Progenitor cell of endocrine pancreas (in vitro differentiated cells): Measurements from ENCODE around the gene RBM25. TPM values are rescaled to one million over a fixed set of nuclear protein-coding genes. Genes with fewer than 3 reads are reported as not detected.
A peak's percentile ranks its signal among the peaks of the same experiment; 100 is the strongest.
"Not testable (repeated sequence)": the region's sequence is repeated elsewhere in the genome, so short reads cannot be mapped to it uniquely, and the experiment has no call there.

Experiments
- DNase-seq: peaks from one replicate; pipeline ENCODE4 v3.0.0; 2021; ENCODE audit warnings: low spot score; ENCODE audit not compliant: unreplicated experiment
- H3K27ac Mint-ChIP-seq: 2 replicates; pipeline ENCODE4 v1.8.0; 2021; ENCODE audit warnings: mild to moderate bottlenecking, moderate library complexity, mixed read lengths
- H3K27me3 Mint-ChIP-seq: 2 replicates; pipeline ENCODE4 v1.8.0; 2021; ENCODE audit warnings: mixed read lengths
- H3K36me3 Mint-ChIP-seq: 2 replicates; pipeline ENCODE4 v1.8.0; 2022; ENCODE audit warnings: mixed read lengths; ENCODE audit not compliant: insufficient read depth
- H3K4me1 Mint-ChIP-seq: 2 replicates; pipeline ENCODE4 v1.8.0; 2021; ENCODE audit warnings: low read depth, mixed read lengths
- H3K4me3 Mint-ChIP-seq: 2 replicates; pipeline ENCODE4 v1.8.0; 2021; ENCODE audit warnings: low read depth, mild to moderate bottlenecking, moderate library complexity, mixed read lengths
- H3K9me3 Mint-ChIP-seq: 2 replicates; pipeline ENCODE4 v1.8.0; 2021; ENCODE audit warnings: low read depth, mixed read lengths
- long read RNA-seq: library from polyadenylated mRNA; unstranded; transcript quantifications from one replicate; pipeline ENCODE4 v2.0.0, GENCODE V29; 2020
- total RNA-seq: library from RNA; stranded (reverse); gene quantifications from 2 replicates; pipeline ENCODE4 v1.2.1, GENCODE V29; 2021
- TF ChIP-seq, protein P1 (sequence below): fragments of 200-600 bp; sonication (generic); IDR thresholded peaks from one replicate; pipeline ENCODE4 v1.5.0; 2021; ENCODE audit warnings: antibody characterized with exemption, mild to moderate bottlenecking; ENCODE audit not compliant: unreplicated experiment

RBM25 gene
- 133 and 135 TPM in 2 replicates for total RNA-seq
- long read RNA-seq, transcript RBM25-203 (9 exons, 2,470 nt): major isoform, 32 of 117 reads
- long read RNA-seq, partial matches to known transcripts: 57 of 117 reads
- long read RNA-seq, other reads (novel, unspliced or antisense): 28 of 117 reads

DNA sequence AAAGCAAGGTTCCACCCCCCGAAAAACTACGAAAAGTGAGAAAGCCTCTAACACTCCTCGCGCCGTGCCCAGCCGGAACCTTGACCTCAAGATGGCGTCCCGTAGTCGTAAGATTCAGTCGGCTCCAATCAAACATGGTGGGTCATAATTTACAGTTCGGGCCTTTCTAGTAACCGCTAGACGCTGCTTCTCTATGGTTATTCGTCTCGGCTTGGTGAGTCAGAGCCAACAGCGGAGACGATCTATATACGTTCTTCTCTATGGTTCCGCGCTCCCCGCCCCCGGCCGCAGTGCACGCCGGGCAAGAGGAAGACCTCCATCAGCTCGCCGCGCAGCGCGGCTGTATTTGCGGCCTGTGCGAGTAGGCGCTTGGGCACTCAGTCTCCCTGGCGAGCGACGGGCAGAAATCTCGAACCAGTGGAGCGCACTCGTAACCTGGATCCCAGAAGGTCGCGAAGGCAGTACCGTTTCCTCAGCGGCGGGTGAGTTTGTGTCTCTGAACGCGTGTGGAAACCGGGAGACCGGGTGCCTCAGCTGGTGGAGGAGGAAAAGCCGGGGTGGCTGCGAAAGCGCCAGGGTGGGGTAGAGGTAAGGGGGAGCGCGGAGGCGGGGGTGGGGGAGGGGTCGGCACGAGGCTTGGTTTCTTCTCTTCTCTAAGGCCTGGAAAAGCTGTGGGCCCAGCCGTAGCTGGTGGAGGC lies at the start of gene RBM25:
Gene RBM25, plus strand, starts transcription at position 311 of the 698 bp plus-strand sequence. CDS start 13,108 bp downstream, outside the sequence.
- no peak within 1 kb of the TSS for H3K4me3 Mint-ChIP-seq
- H3K4me1 Mint-ChIP-seq: peaks cover 17% of the 10 kb centered on the region
- no peaks in the 10 kb centered on the region for H3K27me3 Mint-ChIP-seq
- peak; percentile 90 for DNase-seq
- H3K27ac Mint-ChIP-seq: no peak within 1 kb of the TSS
- TF ChIP-seq, protein P1, sequence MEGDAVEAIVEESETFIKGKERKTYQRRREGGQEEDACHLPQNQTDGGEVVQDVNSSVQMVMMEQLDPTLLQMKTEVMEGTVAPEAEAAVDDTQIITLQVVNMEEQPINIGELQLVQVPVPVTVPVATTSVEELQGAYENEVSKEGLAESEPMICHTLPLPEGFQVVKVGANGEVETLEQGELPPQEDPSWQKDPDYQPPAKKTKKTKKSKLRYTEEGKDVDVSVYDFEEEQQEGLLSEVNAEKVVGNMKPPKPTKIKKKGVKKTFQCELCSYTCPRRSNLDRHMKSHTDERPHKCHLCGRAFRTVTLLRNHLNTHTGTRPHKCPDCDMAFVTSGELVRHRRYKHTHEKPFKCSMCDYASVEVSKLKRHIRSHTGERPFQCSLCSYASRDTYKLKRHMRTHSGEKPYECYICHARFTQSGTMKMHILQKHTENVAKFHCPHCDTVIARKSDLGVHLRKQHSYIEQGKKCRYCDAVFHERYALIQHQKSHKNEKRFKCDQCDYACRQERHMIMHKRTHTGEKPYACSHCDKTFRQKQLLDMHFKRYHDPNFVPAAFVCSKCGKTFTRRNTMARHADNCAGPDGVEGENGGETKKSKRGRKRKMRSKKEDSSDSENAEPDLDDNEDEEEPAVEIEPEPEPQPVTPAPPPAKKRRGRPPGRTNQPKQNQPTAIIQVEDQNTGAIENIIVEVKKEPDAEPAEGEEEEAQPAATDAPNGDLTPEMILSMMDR: no peak
- H3K36me3 Mint-ChIP-seq: peaks cover 3% of the 10 kb centered on the region
- H3K9me3 Mint-ChIP-seq: no peaks in the 10 kb centered on the region

DNA sequence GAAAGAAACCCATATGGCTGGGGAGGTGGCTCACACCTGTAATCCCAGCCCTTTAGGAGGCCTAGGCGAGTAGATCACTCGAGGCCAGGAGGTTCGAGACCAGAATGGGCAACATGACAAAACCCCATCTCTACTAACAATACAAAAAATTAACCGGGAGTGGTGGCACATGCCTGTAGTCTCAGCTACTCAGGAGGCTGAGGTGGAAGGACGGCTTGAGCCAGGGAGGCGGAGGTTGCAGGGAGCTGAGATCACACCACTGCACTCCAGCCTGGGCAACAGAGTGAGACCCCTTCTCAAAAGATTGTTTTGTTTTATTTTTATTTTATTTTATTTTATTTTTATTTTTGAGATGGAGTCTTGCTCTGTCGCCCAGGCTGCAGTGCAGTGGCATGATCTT lies 47.1 kb upstream of the RBM25 start:
- DNase-seq, H3K4me1 Mint-ChIP-seq, H3K27ac Mint-ChIP-seq: not testable (repeated sequence)

DNA sequence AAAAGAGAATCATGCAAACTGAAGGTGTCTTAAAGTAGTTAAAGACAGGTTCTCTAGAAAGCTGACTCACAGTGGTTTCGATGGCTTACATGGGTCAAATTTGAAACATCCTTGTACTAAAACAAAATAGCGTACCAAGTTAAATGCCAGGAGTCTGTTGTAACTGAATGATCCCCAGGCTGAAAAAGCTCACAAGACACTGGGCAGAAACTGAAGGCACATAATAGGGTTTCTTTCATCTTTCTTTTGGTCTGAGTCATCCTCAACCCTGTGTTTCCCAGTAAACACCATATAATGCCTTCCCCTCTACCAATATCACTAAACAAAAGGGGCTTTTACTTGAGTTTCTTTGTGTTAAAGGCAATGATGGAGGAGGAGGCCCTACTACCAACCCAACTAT lies 44.2 kb upstream of the RBM25 start:
- H3K27me3 Mint-ChIP-seq: no peaks in the 10 kb centered on the region
- H3K27ac Mint-ChIP-seq: no peak overlapping the region

More for the DNA sequence above, 47.1 kb upstream of the RBM25 start:
- H3K4me3 Mint-ChIP-seq, H3K27me3 Mint-ChIP-seq, H3K9me3 Mint-ChIP-seq: not testable (repeated sequence)
- H3K36me3 Mint-ChIP-seq: peaks cover 10% of the 10 kb centered on the region

DNA sequence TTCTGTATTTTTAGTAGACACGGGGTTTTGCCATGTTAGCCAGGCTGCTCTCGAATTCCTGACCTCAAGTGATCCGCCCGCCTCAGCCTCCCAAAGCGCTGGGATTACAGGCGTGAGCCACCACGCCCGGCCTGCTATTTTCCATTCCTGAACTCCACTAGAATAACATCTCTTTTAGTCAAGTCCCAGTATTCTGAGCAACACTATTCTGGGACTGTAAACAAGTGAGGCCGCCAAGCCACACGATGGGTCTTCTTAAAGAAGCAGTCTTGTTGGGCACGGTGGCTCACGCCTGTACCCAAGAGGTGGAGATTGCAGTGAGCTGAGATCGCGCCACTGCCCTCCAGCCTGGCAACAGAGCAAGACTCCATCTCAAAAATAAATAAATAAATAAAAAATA lies 42.8 kb upstream of the RBM25 start:
- H3K4me1 Mint-ChIP-seq, H3K9me3 Mint-ChIP-seq, H3K27ac Mint-ChIP-seq, H3K4me3 Mint-ChIP-seq, H3K27me3 Mint-ChIP-seq, DNase-seq: not testable (repeated sequence)
- H3K36me3 Mint-ChIP-seq: peaks cover 18% of the 10 kb centered on the region

More for the DNA sequence above, 44.2 kb upstream of the RBM25 start:
- TF ChIP-seq, protein P1: no peak
- no peak for DNase-seq
- Mint-ChIP-seq H3K9me3 (no peaks in the 10 kb centered on the region), H3K36me3 (peaks cover 17% of the 10 kb centered on the region), H3K4me3 (no peak overlapping the region), H3K4me1 (peaks cover 5% of the 10 kb centered on the region)

DNA sequence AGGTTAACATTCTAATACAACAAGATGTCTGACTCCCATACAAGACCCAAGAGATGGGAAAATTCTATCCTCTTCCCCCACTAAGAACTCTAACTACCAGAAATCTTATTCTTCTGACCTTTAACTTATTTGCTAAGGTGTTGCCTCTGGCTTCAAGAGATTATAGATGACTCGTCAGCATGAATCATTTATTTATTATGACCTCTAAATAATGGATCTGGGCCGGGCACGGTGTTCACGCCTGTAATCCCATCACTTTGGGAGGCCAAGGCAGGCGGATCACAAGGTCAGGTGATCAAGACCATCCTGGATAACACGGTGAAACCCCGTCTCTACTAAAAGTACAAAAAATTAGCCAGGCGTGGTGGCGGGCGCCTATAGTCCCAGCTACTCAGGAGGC lies 42.3 kb upstream of the RBM25 start:
- H3K27me3 Mint-ChIP-seq, H3K4me1 Mint-ChIP-seq, H3K4me3 Mint-ChIP-seq, DNase-seq, H3K27ac Mint-ChIP-seq, H3K9me3 Mint-ChIP-seq: not testable (repeated sequence)
- peaks cover 18% of the 10 kb centered on the region for H3K36me3 Mint-ChIP-seq

DNA sequence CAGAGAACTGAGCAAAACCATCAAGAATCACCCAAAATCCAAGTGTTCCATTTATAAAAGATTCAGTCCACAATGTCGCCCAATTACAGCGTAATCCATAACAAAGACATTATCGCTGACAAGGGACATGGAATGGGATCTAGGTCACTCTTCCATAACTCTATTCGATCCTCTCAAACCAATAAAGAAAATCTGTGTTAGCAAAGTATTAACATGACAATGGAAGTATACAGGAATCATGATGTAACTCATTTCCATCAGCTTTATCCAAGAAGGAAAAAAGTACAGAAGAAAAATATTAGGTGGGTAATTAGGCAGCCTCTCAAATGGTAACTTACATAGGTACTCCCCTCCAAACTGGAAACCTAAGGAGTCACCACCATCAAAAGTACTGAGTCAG lies 36.3 kb upstream of the RBM25 start:
- no peak overlapping the region for H3K27ac Mint-ChIP-seq
- H3K4me1 Mint-ChIP-seq: peaks cover 20% of the 10 kb centered on the region
- H3K27me3 Mint-ChIP-seq: no peaks in the 10 kb centered on the region
- H3K36me3 Mint-ChIP-seq: peaks cover 23% of the 10 kb centered on the region
- TF ChIP-seq, protein P1: no peak
- no peak for DNase-seq
- no peak overlapping the region for H3K4me3 Mint-ChIP-seq
- H3K9me3 Mint-ChIP-seq: no peaks in the 10 kb centered on the region

DNA sequence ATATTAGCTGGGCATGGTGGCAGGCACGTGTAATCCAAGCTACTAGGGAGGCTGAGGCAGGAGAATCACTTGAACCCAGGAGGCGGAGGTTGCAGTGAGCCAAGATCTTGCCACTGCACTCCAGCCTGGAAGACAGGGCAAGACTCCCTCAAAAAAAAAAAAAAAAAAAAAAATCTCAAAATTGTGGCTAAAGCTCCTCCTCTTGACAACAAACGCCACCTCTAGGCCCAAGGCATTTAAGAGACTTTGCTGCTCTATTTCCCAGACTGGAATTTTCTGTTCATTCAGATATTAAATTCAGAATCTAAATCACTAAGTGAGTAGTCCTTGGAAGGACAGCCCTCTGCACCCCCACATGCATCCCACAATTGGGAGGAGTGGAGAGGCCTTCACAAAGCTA lies 32.8 kb upstream of the RBM25 start:
- Mint-ChIP-seq H3K27ac (peak overlapping the region; percentile 95), H3K36me3 (peaks cover 15% of the 10 kb centered on the region), H3K27me3 (no peaks in the 10 kb centered on the region), H3K9me3 (no peaks in the 10 kb centered on the region), H3K4me1 (peaks cover 19% of the 10 kb centered on the region), H3K4me3 (peak overlapping the region; percentile 87)
- no peak for DNase-seq
- TF ChIP-seq, protein P1: no peak
